Lung (tissue), 12 donors: Measurements from ENCODE around the gene NEK5. TPM values are rescaled to one million over a fixed set of nuclear protein-coding genes. Genes with fewer than 3 reads are reported as not detected.
"Not testable (repeated sequence)": the region's sequence is repeated elsewhere in the genome, so short reads cannot be mapped to it uniquely, and the experiment has no call there.

Experiments
- ATAC-seq: fragments of 200-7000 bp; cut with Tn5 transposase; one replicate; pipeline ENCODE4 v1.9.1; 2020; ENCODE audit warnings: moderate number of reproducible peaks; ENCODE audit not compliant: insufficient read depth, low FRiP score
- DNase-seq, 3 donors: peaks; one replicate each; pipeline ENCODE4 v3.0.0-alpha.2; 2013 to 2017
- H3K27ac ChIP-seq, 2 donors: one replicate each; pipeline ENCODE4 v1.5.1; 2013; ENCODE audit warnings: mild to moderate bottlenecking in 2 of 2, moderate library complexity in 2 of 2, control low read depth in 1 of 2, inconsistent platforms in 1 of 2, low read depth in 1 of 2, low read length in 1 of 2
- H3K27me3 ChIP-seq, 3 donors: one replicate each; pipeline ENCODE4 v1.5.1; 2013; ENCODE audit warnings: low read length in 2 of 3; ENCODE audit not compliant: control insufficient read depth in 3 of 3, insufficient read depth in 3 of 3
- H3K36me3 ChIP-seq, 4 donors: one replicate each; pipeline ENCODE4 v1.5.1; 2013; ENCODE audit warnings: low read length in 4 of 4, mild to moderate bottlenecking in 1 of 4, moderate library complexity in 1 of 4; ENCODE audit not compliant: control insufficient read depth in 4 of 4, insufficient read depth in 4 of 4
- H3K4me1 ChIP-seq, 5 donors: one replicate each; pipeline ENCODE4 v1.5.1; 2013; ENCODE audit warnings: low read length in 5 of 5, mild to moderate bottlenecking in 2 of 5, moderate library complexity in 1 of 5; ENCODE audit not compliant: control insufficient read depth in 5 of 5, insufficient read depth in 5 of 5
- H3K4me3 ChIP-seq: one replicate; pipeline ENCODE4 v1.5.1; 2013; ENCODE audit warnings: mild to moderate bottlenecking, control low read depth, moderate library complexity
- H3K9ac ChIP-seq, 2 donors: one replicate each; pipeline ENCODE4 v1.5.1; 2013; ENCODE audit warnings: low read length in 2 of 2, control low read depth in 1 of 2; ENCODE audit not compliant: insufficient read depth in 1 of 2
- H3K9me3 ChIP-seq, 4 donors: one replicate each; pipeline ENCODE4 v1.5.1; 2013; ENCODE audit warnings: low read length in 3 of 4, mild to moderate bottlenecking in 1 of 4, moderate library complexity in 1 of 4; ENCODE audit not compliant: control insufficient read depth in 4 of 4, insufficient read depth in 3 of 4
- CTCF ChIP-seq: IDR thresholded peaks from 2 replicates; pipeline ENCODE4 v1.5.1; 2012; ENCODE audit warnings: mild to moderate bottlenecking; ENCODE audit errors: control extremely low read depth, extremely low read depth
- WGBS, 2 donors: extraction: QIAGEN DNeasy Blood & Tissue Kit; methylation state at CpG; one replicate each; pipeline ENCODE4 v1.1.7; 2013; 5-methylcytosine and 5-hydroxymethylcytosine counted together
- polyA plus RNA-seq, 2 donors: library from polyadenylated mRNA; stranded (reverse); fragments of 200-250 nt; gene quantifications; one replicate each; pipeline ENCODE4 v1.2.1, GENCODE V29; 2013
- total RNA-seq, 2 donors: library from RNA; depleted of rRNA in 1 of 2; stranded (reverse); fragments of >200 nt in 1 of 2; gene quantifications; one replicate each; pipeline ENCODE4 v1.2.1, GENCODE V29; 2014 to 2021
- donor health status: control.
- donor health status: control.
- donor health status: Bipolar disorder and iron deficiency.
- donor health status: healthy.
- donor health status: DM: yes; HTN: yes; CAD: no.

The NEK5 gene
- total and polyA plus RNA-seq, 4 donors: 2.1 to 13.3 (median 6.1) TPM

GRCh38 chr13:52096062-52096461 lies 32.8 kb downstream of the NEK5 start:
- Histone ChIP-seq H3K4me1 (no peaks in the 10 kb centered on the region), H3K4me3 (no peak overlapping the region), H3K9ac (no peak overlapping the region), H3K27me3 (no peaks in the 10 kb centered on the region), H3K9me3 (no peaks in the 10 kb centered on the region), H3K36me3 (no peaks in the 10 kb centered on the region), H3K27ac (no peak overlapping the region)
- WGBS, 2 donors: 92 to 95% methylated on average over 2 of the region's 2 CpGs
- DNase-seq: no peak
- no peak for TF ChIP-seq CTCF
- no peak for ATAC-seq

DNA sequence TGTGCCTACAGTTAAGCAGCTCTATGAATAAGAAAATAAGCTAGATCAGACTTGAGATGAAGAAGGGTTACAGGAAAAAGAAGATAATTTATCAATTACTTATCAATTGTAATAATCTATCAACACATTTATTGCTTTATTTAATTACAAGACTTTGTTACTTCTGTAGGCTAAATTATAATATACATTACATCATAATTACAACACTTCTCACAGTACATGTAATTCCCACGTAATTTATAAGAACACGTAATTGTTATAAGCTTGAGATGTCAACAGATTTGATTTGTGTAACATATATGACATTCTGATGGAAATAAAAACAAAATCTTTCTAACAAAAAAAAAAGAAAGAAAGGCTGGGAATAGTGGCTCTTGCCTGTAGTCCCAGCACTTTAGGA lies 36.8 kb downstream of the NEK5 start:
- Histone ChIP-seq H3K4me1 (no peaks in the 10 kb centered on the region), H3K9ac (no peak overlapping the region), H3K36me3 (no peaks in the 10 kb centered on the region), H3K27me3 (no peaks in the 10 kb centered on the region), H3K9me3 (no peaks in the 10 kb centered on the region), H3K27ac (no peak overlapping the region), H3K4me3 (no peak overlapping the region)
- WGBS, 2 donors: 82 to 90% methylated on average over 2 of the region's 2 CpGs
- no peak for ATAC-seq
- no peak for DNase-seq
- no peak for TF ChIP-seq CTCF

GRCh38 chr13:52091473-52091872 lies 37.4 kb downstream of the NEK5 start:
- DNase-seq (no peak), ATAC-seq (no peak)
- no peaks in the 10 kb centered on the region for H3K4me1 ChIP-seq
- H3K27me3 ChIP-seq: no peaks in the 10 kb centered on the region
- no peaks in the 10 kb centered on the region for H3K36me3 ChIP-seq
- no peak overlapping the region for H3K4me3 ChIP-seq
- TF ChIP-seq CTCF: no peak
- no peak overlapping the region for H3K9ac ChIP-seq
- H3K27ac ChIP-seq: no peak overlapping the region
- no peaks in the 10 kb centered on the region for H3K9me3 ChIP-seq
- WGBS, 2 donors: 72 to 87% methylated on average over 2 of the region's 2 CpGs

DNA sequence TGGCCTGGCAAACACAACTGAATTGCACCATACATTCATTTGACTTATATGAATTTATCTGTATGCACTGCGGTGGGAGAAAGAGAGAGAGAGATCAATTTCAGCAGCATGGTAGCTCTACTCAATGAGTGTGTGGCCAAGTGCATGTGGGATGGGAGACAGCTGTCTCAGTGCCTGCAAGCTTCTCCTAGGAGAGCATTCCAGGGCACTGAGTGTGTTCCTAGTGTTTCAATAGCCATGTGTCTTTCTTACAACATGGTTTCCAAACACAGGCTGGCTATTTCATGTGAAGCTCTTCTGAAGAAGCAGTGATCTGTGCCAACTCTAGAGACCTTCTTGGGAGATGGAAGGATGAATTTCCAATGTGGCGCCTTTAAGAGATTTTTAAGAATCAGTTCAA lies 43.5 kb downstream of the NEK5 start:
- H3K36me3 ChIP-seq: peaks cover 0 to 1% (median 0%) of the 10 kb centered on the region in 4 donors
- H3K27ac ChIP-seq: no peak overlapping the region
- ATAC-seq: no peak
- DNase-seq: peak; percentile 35 to 73 (median 43)
- H3K4me3 ChIP-seq: no peak overlapping the region
- no peaks in the 10 kb centered on the region for H3K27me3 ChIP-seq
- no peak overlapping the region for H3K9ac ChIP-seq
- no peak for TF ChIP-seq CTCF
- H3K9me3 ChIP-seq: no peaks in the 10 kb centered on the region
- 90 to 93% methylated on average over 2 of the region's 2 CpGs for WGBS, 2 donors
- no peaks in the 10 kb centered on the region for H3K4me1 ChIP-seq

DNA sequence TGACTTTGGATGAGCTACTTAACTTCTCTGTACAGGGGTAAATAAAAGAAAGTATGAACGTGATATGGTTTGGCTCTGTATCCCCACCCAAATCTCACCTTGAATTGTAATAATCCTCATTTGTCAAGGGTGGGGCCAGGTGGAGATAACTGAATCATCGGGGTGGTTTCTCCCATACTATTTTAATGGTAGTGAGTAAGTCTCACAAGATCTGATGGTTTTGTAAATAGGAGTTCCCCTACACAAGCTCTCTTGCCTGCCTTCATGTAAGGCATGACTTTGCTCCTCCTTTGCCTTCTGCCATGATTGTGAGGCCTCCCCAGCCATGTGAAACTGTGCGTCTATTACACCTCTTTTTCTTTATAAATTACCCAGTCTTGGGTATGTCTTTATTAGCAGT lies 43.9 kb downstream of the NEK5 start:
- not testable (repeated sequence) for DNase-seq, H3K9ac ChIP-seq, H3K4me1 ChIP-seq, ATAC-seq, H3K27me3 ChIP-seq, H3K27ac ChIP-seq, H3K9me3 ChIP-seq, H3K4me3 ChIP-seq, H3K36me3 ChIP-seq
- WGBS, 2 donors: 88 to 95% methylated on average over 3 of the region's 3 CpGs
